NCI-H1048 (cell line): ENCODE results near the gene CUX1.
"Not testable (repeated sequence)": the region's sequence is repeated elsewhere in the genome, so short reads cannot be mapped to it uniquely, and the experiment has no call there.

Experiments used
- DNase-seq: peaks from one replicate; lab custom pipeline; 2025; lab: John Stamatoyannopoulos, UW

CUX1 gene

DNA sequence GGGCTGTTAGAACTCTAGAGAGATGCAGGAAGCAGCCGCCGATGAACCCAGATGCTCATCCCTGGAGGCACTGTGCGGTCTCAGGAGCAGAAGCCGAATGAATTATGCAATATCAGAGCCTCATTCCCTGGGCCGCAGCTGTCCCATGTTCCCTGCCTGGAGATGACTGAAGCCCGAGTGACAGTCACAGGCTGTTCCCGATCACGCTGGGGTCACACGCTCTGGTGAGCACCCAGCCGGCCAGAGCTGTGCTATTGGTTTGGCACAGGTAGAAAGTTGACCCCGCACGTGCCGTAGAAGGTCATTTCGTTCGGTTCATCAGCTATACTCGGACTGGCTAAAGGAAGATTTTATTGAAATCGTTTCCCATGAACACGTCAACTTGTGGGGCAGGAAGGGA is 328.7 kb downstream of the CUX1 start:
- no peak for DNase-seq

DNA sequence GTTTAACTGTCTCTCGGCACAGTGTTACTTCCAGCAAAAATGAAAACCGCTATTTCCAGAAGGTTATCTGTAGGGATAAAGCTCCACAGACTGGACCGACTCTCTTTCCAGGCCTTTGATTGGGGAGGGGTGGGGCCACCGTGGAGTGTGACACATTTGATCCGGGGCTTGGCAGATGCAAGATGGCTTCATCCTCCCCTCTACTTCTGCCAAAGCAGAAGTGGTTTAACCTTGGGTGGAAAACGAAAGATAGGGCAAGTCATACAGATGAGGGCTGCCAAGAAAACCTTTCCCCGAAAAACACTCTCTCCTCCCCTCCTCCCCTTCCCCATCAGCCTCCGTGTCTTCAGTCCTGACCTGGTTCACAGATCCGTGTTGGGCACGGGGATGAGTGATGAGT is 329.6 kb downstream of the CUX1 start:
- no peak for DNase-seq

DNA sequence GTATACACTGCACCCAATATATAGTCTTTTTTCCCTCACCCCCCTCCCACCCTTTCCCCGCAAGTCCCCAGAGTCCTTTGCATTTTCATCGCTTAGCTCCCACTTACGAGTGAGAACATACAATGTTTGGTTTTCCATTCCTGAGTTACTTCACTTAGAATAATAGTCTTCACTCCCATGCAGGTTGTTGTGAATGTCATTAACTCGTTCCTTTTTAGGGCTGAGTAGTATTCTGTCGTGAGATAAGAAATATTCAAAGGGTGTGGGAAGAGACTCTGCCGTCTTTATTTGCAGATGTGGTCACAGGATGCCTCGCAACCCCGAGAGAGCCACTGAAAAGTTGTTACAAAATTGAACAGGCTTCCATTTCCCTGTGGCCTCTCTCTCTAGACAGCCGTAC is 331.4 kb downstream of the CUX1 start:
- no peak for DNase-seq

DNA sequence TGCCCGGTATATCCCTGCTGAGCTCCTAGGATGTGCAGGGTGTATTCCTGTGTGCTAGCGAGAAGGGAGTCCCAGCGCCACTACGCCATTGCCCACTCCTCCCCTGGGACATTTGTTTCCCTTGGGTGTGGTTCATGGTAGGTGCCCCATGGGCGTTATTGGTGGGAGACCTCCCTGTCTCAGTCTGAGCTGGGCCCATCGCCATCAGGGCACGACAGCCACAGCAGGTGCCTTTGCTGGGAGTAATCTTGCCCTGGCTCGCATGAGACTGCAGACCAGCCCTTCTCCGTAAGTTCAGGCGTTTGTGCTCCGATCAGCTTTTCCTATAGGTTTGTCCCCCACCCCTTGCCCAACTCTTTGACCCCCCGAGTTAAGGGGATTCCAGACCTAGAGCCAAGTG is 332.0 kb downstream of the CUX1 start:
- no peak for DNase-seq

- DNase-seq, result no peak
Measured at GRCh38 chr7:102150266-102150665, 332.8 kb downstream of the CUX1 start.

- DNase-seq, result no peak
Measured at GRCh38 chr7:102152672-102153598, 335.5 kb downstream of the CUX1 start.

- no peak for DNase-seq
Measured at GRCh38 chr7:102153599-102153946, 336.1 kb downstream of the CUX1 start.

GRCh38 chr7:102154425-102154824 is 337.0 kb downstream of the CUX1 start:
- DNase-seq, result no peak

DNA sequence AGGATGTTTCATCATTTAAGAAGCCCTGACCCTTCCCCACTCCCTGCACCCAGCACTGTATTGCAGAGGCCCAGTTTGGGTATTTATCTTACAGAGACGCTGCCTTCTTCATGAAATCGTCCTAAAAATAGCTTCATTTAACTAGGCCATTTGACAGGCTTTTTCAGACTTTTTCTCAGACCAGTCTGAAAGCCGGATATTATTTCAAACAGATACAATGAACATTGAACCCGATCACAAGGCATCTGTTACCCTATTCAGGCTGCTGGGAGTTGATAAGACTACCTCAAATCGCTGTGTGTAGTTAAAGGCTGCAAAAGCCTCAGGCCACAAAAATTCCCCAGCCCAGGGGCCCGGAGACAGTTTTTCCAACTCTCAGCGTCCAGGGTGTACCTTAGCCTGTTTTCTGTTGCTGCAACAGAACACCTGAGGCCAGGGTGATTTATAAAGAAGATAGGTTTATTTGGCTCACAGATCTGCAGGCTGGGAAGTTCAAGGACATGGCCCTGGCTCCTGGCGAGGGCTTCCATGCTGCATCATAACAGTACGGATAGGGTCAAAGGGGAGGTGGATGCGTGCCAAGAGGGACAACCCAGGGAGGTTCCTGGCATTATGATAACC is 338.5 kb downstream of the CUX1 start:
- no peak for DNase-seq

DNA sequence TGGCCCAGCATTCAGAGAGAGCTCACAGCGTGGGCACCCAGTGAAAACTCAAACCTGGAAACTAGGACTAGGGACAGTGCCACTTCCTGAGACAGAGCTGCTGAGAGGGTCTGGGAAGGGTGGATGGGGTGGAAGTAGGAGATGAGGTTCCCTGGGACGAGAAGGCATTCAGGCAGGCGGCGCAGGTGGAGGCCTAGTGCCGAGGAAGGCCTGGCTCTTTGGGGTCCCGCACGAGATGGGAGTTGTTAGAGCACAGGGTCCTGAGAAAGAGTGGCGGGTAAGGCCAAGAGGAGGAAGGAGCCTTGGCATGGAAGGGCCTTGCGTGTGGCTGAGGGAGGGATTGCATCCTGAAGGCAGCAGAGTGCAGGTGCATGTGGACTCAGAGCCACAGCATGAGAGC is 339.4 kb downstream of the CUX1 start:
- DNase-seq, result no peak

DNA sequence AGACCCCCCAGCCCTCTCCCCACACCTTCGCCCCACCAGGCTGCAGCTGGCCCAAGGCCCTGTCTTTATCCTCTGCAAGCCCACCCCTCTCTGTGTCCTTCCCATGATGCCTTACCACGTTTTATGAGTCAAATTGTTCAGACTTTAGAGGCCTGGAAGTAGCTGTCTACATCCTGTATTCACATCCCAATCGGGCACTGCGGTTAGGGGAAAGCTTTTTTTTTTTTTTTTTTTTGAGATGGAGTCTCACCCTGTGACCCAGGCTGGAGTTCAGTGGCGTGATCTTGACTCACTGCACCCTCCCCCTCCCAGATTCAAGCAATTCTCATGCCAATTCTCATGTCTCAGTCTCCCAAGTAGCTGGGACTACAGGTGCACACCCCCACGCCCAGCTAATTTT is 347.7 kb downstream of the CUX1 start:
- DNase-seq, result no peak

GRCh38 chr7:102167254-102167653 is 349.8 kb downstream of the CUX1 start:
- no peak for DNase-seq

GRCh38 chr7:102169651-102170392 is 352.4 kb downstream of the CUX1 start:
- peak; percentile 34 for DNase-seq

DNA sequence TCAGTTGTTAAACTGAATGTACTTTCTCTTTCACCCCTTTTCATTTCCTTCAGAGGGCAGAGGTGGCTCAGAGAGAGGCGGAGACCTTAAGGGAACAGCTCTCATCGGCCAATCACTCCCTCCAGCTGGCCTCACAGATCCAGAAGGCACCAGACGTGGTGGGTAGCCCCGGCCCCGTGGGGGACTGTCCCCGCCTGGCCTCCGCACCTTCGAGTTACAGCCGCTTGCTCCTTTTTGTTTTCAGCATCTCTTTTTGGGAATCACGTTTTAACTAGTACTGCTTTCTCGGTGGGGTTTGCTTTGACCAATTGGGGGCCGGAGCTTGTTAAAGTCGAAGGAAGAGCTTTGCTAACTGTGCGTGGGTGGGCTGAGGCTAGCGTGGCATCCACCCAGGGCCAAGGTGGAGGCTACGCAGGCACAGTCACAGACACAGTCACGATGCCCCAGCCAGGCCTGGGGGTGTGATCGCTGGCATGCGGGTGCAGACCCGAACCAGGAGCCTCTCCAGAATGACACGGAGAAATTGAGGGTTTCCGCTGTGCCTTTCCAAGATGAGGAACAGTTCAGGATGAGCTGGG is 353.1 kb downstream of the CUX1 start:
- no peak for DNase-seq

DNA sequence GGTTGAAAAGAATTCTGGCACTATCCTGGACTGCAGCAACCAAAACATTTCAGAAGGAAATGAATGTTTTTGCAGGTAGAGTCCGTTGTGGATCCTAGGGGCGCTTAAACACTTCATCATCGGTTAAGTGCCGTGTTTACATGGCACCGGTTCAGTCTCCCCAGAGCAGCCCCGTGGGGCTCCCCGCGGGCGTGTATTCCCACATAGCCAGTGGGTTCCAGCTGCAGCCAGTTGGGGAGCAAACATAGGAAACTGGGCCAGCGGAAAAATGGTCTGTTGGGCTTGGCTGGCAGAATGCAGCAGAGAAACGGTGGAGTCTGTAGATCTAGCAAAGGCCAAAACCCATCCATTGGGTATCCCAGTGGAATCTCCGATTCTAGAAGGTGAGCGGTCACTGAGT is 356.2 kb downstream of the CUX1 start:
- no peak for DNase-seq

DNA sequence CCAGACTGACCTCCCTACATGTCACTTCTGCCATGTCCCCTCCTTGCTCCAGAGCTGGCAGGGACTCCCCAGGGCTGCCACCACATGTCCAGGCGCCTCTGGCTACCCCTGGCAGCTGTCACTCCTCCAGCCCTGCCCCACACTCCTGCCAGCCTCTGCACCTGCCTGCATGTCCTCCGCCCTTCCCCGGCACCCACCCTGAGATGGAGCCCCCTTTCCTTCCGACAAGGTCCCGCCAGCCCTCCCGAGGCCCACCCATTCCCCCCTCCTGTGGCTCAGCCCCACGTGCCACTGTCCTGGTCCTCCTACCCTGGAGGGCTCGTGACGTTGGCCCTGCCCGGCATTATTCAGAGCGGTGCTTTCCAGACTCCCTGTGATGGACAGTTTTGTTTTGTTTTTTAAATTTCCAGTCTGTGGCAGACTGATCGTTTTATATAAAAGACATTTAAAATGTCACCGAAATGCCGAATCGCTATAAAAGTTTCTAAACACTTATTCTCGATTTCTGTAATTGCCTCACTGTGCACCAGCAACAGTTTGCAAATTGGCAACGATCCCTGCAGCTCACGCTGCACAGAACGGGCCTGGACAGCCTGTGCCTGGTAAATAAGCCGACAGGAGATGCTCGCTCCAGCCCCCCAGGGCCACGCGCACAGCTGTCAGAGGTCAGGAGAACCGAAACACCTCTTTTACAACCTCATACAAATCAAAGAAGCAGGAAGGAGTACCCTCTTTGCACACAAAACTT is 358.2 kb downstream of the CUX1 start:
- DNase-seq, result no peak

GRCh38 chr7:102178410-102178809 is 361.0 kb downstream of the CUX1 start:
- DNase-seq, result no peak

GRCh38 chr7:102180727-102181126 is 363.3 kb downstream of the CUX1 start:
- DNase-seq, result no peak

- no peak for DNase-seq
Measured at GRCh38 chr7:102181517-102181916, 364.1 kb downstream of the CUX1 start.

- no peak for DNase-seq
Measured at GRCh38 chr7:102182016-102182415, 364.6 kb downstream of the CUX1 start.

DNA sequence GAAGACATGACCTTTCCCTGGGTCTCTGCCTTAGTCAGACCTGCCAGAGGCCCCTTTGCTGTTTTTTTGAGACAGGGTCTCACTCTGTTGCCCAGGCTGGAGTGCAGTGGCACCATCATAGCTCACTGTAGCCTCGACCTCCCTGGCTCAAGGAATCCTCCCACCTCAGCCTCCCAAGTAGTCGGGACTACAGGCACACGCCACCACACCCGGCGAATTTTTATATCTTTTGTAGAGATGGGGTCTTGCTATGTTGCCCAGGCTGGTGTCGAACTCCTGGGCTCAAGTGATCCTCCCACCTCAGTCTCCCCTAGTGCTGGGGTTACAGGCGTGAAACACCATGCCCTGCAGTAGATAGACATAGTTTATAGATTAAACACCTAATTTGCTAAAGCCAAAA is 366.4 kb downstream of the CUX1 start:
- not testable (repeated sequence) for DNase-seq

DNA sequence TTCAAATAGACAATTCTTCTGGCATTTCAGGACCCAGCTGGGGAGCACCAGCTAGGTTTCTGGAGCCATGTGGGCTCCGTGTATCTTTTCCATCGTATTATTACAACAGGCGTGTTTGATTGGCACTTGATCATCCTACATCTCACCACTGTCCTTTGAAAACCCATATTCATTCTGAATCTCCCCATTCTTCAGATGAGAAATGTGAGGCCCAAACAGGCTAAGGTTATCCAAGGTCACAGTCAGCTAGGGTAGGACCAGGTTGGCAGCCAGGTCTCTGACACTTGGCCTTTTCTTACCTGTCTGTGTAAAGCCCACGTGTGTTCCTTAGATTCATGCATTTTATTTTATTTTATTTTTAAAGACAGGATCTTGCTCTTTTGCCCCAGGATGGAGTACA is 366.9 kb downstream of the CUX1 start:
- DNase-seq, result no peak
